T1000 (cell line): ENCODE results near the gene RALGPS2.

Experiments
- DNase-seq: peaks from one replicate; lab custom pipeline; 2025; ENCODE audit warnings: mixed read lengths; lab: John Stamatoyannopoulos, UW

RALGPS2 gene

DNA sequence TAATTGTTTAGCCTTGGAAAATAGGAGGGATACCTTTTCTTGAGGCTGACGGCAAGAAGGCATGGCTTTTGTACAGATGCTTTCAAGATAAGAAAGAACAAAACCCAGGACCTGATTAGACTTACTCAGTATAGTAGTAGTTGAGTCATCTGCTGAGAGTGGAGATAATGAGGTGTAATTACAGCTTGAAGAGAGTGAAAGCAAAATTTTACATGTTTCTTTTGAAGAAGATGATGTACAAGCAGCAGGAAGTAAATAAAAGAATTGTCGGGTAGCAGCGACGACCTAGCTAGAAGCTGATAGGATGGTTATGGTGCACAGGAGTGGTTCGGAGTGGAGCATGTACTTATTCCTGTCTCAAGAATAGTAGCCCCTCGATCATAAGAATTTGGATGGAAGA, 139.3 kb downstream of the RALGPS2 start:
- no peak for DNase-seq

DNA sequence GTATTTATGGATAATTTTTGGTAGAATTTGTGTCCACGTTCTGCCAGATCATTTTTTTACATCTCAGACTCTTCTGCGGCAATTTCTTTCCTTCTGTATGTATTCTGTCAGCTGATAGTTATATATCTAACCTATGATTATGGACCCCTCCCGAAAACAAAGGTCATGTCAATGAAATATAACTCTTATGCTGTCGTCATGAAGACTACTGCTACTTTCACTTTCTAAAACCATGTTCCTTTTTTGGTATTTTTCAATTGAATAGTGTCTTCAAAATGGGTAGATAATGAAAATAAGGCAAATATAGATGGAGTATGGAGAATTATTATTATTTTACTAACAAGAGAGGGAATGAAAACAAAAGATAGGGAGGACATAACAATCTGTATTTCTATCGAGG, 142.6 kb downstream of the RALGPS2 start:
- no peak for DNase-seq

DNA sequence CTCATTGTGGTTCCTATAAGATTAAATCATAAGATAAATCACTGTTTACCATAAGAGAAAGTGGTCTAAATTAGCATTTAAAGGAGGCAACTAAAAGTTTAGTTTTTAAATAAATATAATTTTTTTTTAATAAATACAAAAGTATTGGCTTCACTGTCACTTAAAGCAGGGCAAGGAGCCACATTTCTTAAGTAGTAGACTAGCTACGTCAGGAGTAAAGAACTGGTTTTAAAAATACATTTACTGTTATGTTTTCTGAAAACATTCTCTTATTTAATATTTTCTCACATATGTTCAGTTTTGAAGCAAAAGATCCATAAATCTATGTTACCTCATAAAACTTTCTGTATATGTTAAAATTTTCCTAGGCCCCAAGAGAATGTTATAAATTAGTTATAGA, 143.7 kb downstream of the RALGPS2 start:
- DNase-seq, result no peak

DNA sequence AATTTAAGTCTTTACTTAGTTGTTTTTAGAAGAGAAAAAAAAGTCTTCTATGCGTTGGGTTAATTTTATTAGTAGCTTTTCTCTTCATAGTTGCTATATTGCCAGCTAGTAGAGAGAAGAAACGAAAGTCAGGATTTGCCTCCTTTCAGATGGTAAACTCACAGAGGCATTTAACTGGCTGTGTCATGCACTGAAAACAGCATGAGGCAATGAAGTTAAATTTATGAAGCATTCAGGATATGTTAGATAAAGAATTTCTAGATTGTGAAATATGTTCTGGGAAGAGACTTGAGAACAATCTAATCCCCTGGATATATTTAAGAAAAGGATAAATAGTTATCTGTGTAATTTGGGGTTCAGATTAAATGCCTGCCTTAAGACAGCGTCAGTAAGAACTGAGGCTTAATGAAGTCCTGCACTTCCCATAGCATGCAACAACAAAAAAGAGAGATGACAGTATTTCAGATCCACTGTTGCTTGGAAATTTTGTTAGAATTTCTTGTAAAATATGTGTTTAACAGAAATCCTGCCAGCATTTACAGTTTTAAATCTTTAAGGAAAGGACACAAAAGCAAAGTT, 144.2 kb downstream of the RALGPS2 start:
- DNase-seq, result no peak

DNA sequence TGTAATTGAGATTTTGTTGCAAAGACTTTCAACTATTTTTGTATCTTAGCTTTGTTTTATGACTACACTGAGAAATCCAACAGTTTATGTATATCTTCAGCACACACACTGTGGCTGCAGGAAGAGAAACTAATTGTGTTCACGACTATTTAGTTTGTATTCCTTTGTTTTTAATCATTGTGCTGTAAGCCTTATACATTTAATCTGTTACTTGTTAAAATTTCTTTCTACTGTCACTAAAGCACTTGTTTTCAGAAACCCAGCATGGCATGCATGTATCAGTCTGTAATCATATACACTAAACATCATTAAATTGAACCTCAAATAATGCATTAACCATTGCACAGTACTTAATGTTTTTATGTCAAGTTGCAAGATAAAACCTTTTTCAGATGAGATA, 145.2 kb downstream of the RALGPS2 start:
- DNase-seq, result no peak

DNA sequence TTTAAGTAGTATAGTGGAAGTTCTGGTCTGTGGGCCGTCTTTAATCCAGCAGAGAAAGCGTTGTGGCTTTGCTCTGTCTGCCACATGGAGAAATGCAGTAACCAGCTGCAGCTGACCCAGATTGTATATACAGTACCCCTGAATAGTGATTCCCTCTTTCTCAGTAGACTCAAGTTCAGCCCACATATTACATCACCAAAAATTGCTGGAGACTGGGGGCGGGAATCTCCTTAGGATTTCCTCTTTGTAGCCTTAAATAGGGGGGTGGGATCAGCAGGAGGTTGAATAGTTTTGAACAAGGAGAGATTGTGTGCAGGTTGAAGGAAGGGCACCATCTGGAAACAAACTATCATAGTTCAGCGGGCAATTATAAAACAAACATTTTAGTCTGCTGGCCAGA, 145.9 kb downstream of the RALGPS2 start, which contains the start of gene ANGPTL1:
Gene ANGPTL1 (minus strand): TSS at position 134 of the 400 bp plus-strand sequence. CDS start 5,301 bp downstream, outside the sequence.
- DNase-seq, result no peak

DNA sequence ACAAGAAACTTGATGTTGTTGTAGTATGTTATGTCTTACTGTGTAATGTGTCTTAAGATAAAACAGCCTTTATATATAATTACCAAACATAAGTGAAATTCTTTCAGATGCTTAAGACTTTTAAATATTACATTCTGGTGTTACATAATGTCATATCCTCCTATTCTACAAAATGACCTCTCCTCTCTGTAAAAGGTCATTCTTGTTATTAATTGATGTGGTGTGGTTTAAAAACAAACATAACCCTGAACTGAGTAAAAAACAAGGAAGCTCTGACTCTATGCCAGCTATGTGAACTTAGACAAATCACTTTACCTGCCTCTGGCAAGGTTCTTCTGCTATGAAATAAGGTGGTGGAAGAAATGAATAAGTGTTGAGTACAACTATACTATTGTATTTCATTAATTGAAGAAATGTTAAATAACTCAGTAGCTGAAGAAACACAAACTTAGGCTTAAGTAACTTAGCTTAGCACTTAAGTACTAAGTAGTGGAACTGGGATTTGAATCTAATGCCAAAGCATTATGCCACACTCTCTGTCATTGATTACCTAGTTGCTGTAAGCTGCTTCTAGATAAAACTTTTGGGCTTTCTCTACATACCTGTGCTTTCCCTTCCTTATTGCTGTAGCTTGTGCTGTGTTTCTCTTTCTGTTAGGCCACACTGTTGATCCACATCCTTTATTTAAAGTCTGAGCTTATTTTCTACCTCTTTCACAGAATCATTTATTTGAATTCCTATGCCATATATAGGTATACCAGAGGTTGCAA, 146.7 kb downstream of the RALGPS2 start:
- no peak for DNase-seq

DNA sequence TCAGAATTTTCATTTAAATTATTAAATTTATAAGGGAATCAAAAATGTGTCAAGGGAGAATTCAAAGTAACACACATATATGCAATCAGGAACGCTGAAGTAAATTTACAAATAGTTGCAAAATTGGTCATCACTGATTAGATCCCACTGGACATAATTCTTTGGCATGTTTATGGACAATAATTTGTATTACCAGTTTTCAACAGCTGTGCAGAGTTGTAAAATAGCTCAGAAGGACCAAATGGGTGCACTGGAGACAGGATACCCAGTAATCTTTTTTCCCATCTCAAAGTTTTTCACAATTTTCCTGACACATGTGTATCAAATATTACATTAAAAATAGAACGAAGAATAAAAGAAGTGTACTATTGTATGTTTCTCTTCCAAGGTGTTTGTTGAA, 149.9 kb downstream of the RALGPS2 start:
- DNase-seq, result no peak

DNA sequence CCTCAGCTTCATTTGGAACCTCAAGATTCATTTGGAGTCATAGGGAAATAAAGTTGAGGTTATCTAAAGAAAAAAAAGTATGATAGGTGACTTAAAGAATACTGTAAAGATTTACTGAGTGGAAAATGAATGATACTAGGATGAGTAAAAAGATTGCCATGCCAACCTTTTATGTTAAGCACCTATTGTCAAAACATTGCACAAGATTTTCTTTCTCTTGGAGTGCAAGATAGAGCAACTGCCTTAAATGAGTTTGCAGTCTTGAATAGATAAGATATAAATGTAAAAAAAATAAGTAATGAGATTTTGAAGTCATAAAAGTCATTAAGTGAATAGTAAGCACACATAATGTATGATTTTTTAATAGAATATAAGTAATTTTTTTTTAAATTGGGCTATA, 150.9 kb downstream of the RALGPS2 start:
- DNase-seq, result no peak

DNA sequence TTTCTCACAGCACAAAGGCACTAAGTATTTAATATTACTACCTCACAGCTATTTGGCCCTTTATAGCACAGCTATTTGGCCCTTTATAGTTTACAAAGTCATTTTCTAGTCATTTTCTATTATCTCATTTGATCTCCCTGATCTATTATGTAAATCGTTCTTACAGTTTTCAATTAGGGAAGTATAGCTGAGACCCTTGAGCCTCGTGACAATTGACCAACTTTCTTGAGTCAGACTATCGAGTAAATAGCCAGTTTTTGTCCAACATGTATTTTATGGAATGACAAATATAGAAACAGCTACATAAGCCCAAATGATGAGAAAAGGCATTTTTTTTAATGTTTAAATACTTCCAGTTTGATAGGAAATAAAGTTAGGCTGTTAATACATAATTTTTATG, 152.9 kb downstream of the RALGPS2 start:
- DNase-seq, result no peak

DNA sequence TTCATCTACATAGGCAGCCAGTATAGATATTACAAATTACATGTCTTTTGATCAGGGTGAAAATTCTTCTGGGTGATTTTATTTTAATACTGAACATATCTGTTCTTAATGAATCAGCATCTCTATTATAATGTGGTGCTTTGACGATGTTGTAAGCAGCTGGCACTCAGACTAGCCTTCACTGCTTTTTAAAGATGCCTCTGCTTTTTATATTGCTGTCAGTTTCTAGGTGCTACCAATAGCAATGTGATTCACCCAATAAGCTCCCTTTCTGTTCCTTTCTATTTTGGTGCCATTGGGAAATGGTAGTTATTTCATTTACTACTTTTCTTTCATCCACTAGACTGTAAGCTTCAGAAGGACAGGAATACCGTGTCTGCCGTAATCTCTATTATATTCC, 156.9 kb downstream of the RALGPS2 start:
- DNase-seq, result no peak

DNA sequence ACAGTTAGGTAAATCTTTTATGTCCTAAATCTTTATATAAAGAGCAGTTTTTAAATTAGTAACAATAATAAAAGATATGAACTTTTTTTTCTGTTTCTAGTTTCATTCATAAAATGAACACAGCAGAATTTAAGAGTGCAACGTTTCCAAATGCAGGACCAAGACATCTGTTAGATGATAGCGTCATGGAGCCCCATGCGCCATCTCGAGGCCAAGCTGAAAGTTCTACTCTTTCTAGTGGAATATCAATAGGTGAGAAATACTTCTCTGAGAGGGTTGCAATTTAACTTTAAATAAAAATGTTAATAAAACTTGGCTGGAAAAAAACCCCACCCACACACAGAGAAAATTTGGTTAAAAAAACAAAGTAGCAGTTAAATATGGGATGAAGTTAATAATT, 160.8 kb downstream of the RALGPS2 start:
- no peak for DNase-seq

DNA sequence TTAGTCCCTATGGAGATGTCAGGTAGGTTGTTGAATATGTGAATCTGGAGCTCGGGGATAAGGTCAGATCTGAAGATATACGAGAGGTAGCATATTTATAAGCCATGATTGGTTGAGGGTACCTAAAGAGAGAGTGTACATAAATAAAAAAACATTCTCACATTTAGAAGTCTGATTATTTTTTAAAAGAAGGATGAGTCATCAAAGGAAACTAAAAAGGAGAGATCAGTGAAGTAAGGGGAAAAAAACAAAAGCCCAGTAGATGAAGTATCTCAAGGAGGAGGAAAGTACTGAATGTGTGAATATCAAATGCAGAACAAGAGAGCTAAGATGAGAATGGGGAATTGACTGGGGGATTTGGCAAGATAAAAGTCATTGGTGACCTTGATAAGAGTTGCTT, 161.5 kb downstream of the RALGPS2 start:
- DNase-seq, result no peak

DNA sequence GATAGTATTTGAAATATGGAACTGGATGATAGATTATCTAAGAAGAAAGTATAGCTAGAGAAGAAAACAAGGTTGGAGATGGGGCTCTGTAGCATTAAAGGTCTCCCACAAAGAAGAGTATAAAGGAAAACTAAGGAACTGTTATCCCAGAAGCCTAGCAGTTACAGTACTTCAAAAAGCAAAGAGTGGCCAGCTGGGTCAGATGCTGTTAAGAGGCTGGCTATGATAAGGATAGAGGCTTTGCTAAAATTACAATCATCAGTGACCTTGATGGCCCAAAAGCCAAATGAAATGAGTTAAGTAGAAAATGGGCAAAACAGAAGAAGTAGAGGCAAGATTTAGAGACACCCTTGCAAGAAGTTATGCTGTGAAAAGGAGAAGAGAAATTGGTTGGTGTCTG, 170.9 kb downstream of the RALGPS2 start:
- DNase-seq, result no peak

DNA sequence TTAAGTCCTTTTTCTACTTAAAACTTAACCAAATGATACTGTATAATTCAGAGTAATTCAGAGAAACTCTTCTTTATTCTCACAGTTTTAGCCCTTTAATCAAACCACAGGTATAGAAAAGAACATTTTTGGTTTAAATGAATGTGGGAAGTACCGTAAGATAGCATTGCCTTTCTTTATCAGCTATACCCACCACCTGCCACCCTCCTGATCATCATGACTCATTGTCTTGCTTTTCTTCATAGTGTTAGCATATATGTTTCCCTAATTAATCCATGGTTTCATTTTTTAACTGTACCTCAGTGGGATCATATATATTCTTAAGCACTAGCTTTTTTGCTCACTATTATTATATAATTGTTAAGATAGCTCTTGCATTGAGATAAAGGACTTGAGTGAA, 173.4 kb downstream of the RALGPS2 start:
- no peak for DNase-seq

DNA sequence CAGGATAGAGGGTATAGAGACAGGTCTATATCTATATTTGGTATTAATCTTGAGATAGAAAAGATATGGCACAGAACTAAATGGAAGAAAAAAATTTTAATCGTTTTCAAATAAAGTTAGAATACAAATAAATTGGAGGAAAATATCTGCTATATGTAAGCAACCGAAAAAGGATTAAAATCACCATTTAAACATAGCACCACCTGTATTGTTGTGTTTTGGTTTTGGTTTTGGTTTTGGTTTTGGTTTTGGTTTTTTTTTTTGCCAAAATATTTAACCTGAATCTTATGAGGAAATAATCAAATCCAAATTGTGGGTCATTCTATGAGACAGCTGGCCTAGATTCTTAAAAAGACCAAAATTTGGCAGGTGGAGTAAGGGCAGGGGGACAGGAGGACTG, 174.4 kb downstream of the RALGPS2 start:
- DNase-seq, result no peak

DNA sequence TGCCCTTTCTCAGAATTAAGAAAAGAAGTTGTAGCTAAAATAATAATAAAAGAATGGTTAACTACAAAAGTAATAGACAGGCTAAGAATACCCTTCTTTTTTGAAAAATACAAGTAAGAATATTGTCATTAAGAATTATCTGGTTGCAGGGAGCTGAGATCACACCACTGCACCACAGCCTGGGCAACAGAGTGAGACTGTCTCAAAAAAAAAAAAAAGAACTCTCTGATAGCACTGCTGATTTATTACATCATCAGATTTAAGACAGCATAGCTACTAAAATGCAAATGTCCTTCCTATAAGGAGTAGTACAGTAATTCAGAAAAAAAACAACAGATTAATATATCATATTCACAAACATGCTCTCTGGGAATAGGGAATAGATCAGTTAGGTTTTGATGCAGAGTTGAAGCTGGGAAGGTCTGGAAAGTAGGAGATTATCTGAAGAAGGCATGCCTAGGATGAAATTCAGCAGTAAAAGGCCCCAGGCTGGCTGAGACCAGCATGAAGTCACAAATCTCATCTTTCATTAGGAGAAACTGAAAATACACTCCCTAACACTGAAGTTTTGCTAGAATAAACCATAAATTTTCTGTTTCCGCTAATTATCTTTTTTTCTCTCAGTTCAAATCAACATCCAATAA, 176.6 kb downstream of the RALGPS2 start:
- DNase-seq, result no peak

DNA sequence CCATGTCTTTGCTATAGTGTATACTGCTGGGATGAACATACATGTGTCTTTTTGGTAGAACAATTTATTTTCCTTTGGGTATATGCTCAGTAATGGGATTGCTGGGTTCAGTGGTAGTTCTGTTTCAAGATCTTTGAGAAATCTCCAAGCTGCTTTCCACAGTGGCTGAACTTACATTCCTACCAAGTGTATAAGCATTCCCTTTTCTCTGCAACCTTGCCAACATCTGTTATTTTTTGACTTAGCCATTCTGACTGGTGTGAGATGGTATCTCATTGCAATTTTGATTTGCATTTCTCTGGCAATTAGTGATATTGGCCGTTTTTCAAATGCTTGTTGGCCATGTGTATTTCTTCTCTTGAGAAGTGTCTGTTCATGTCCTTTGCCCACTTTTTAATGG, 183.3 kb downstream of the RALGPS2 start:
- DNase-seq, result no peak

DNA sequence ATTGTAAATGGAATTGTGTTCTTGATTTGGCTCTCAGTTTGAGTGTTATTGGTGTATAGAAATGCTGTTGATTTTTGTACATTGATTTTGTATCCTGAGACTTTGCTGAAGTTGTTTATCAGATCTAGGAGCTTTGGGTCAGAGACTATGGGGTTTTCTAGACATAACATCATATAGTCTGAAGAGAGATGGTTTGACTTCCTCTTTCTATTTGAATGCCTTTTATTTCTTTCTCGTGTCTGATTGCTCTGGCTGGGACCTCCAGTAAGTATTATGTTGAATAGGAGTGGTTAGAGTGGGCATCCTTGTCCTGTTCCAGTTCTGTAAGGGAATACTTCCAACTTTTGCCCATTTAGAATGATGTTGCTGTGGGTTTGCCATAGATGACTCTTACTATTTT, 185.0 kb downstream of the RALGPS2 start:
- no peak for DNase-seq

DNA sequence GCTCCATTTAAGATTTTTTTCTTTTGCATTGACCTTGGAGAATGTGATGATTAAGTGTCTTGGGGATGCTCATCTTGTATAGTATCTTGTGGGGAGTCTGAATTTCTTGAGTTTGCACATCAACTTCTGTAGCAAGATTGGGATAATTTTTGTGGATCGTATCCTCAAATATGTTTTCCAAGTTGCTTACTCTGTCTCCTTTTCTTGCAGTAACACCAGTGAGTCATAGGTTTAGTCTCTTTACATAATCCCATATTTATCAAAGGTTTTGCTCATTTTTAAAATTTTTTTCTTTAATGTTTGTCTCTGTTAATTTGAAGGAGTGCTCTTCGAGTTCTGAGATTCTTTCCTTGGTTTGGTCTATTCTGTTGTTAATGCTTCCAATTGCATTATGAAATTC, 187.6 kb downstream of the RALGPS2 start:
- DNase-seq, result no peak

DNA sequence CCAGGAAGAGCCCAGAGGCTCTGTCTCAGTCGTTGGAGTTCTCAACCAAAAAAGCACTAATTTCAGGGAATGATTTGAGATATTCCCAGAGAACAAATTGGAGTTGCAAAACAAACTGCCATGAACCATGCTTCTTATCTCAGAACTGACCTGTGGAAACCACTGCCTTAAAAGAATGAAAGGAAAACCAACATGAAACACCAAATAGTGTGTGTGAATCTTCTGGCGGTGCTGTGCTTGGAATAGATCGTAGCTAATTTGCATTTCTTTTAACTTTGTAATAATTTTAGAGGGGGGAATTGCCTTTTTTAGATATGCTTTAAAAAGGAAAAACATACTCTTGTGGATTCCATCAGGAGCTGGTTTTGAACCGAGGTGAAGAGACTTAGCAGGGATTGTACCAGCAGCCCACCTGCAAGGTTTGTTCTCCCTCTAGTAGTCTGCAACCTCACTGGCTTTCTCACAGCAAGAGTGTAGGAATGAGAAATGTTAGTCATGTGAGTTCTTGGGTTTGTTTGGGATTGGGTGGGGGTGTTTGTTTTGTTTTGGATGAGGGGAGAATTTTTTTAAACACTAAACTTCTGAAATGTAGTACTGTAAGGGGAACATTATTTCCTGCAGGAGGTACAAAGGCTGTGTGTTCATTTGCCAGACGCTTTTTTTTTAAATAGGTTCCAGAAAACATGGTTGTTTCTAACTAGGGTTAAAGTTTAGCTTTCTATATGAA, 191.6 kb downstream of the RALGPS2 start:
- DNase-seq, result no peak

DNA sequence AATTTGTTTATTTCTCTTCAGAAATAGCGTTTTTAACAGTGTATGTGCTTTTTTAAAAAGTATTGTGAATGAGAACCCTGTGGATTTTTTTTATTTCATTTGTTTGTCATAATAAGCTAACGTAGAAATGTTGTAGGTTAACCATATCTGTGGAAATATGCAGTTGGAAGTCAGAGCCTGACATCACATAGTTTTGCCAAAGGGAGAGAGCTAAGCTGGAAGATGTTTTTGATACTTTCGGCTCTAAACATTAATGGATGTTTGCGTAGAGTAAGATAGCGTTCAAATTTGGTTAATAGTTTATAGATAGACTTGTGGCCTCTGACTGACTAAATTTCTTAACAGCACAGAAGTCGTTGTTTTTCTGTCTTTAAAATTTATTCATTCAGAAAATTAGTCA, 193.3 kb downstream of the RALGPS2 start:
- DNase-seq, result no peak

DNA sequence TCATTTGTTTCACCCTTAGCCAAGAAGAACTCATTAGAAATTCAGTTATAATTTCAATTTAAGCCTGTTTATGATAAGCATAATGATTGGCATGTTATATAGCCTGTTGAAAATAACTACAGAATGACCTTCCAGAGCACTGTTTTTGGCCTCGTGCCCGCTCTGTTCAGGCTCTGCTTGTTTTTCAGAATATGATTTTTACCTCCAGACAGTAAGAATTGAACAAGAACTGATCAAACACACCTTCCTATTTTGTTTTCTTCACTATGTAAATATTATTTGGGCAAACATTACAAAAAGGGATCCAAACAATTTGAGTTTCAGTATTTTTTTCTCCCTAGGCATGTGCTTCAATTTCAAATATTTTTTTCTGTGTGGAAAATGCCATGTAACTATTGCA, 193.9 kb downstream of the RALGPS2 start:
- DNase-seq, result no peak
